GM23338 (cell line): Measurements from ENCODE around the gene CXCL16. TPM values are rescaled to one million over a fixed set of nuclear protein-coding genes. Genes with fewer than 3 reads are reported as not detected.

ENCODE experiments used
- ATAC-seq: fragments of 200-7000 bp; cut with Tn5 transposase; 3 replicates; pipeline ENCODE4 v1.9.1; 2020
- DNase-seq: peaks from one replicate; pipeline ENCODE4 v3.0.0-alpha.2; 2015; ENCODE audit warnings: low spot score
- H2AFZ ChIP-seq: fragments of 200-600 bp; sonication (generic); 2 replicates; pipeline ENCODE4 v1.8.0; 2016; ENCODE audit warnings: antibody characterized with exemption, mild to moderate bottlenecking, moderate library complexity
- H3F3A ChIP-seq: fragments of 200-600 bp; sonication (generic); replicated peaks from 2 replicates; pipeline ENCODE4 v1.8.0; 2017; ENCODE audit warnings: antibody characterized with exemption, mixed run types, low read depth
- H3K27ac ChIP-seq: fragments of 200-600 bp; sonication (generic); 2 replicates; pipeline ENCODE4 v1.6.1; 2016; ENCODE audit warnings: low read depth
- H3K27me3 ChIP-seq: fragments of 200-600 bp; sonication (generic); 2 replicates; pipeline ENCODE4 v1.8.0; 2016; ENCODE audit warnings: mild to moderate bottlenecking, mixed run types, moderate library complexity; ENCODE audit not compliant: insufficient read depth
- H3K36me3 ChIP-seq: fragments of 200-600 bp; sonication (generic); 2 replicates; pipeline ENCODE4 v1.8.0; 2016; ENCODE audit warnings: mild to moderate bottlenecking; ENCODE audit not compliant: insufficient read depth
- H3K4me1 ChIP-seq: fragments of 200-600 bp; sonication (generic); 2 replicates; pipeline ENCODE4 v1.8.0; 2016; ENCODE audit warnings: mild to moderate bottlenecking, moderate library complexity; ENCODE audit not compliant: insufficient read depth
- H3K4me2 ChIP-seq: fragments of 200-600 bp; sonication (generic); 2 replicates; pipeline ENCODE4 v1.7.1; 2017; ENCODE audit warnings: mixed run types
- H3K4me3 ChIP-seq: fragments of 200-600 bp; sonication (generic); 2 replicates; pipeline ENCODE4 v1.6.1; 2016; ENCODE audit warnings: mixed run types
- H3K79me2 ChIP-seq: fragments of 200-600 bp; sonication (generic); replicated peaks from 2 replicates; pipeline ENCODE4 v1.8.0; 2017; ENCODE audit warnings: mild to moderate bottlenecking; ENCODE audit not compliant: insufficient read depth
- H3K9me2 ChIP-seq: fragments of 200-600 bp; sonication (generic); 2 replicates; pipeline ENCODE4 v1.8.0; 2017; ENCODE audit not compliant: insufficient read depth
- H4K20me1 ChIP-seq: fragments of 200-600 bp; sonication (generic); replicated peaks from 2 replicates; pipeline ENCODE4 v1.8.0; 2017; ENCODE audit warnings: mild to moderate bottlenecking; ENCODE audit not compliant: insufficient read depth
- H3K27ac Mint-ChIP-seq: 2 replicates; pipeline ENCODE4 v1.8.0; 2020; ENCODE audit warnings: inconsistent platforms, mild to moderate bottlenecking, moderate library complexity, mixed read lengths
- H3K27me3 Mint-ChIP-seq: 3 replicates; pipeline ENCODE4 v1.8.0; 2022; ENCODE audit warnings: low read depth, mild to moderate bottlenecking, moderate library complexity, mixed read lengths, inconsistent platforms; ENCODE audit not compliant: insufficient read depth, poor library complexity
- H3K36me3 Mint-ChIP-seq: 3 replicates; pipeline ENCODE4 v1.8.0; 2021; ENCODE audit warnings: low read depth, mild to moderate bottlenecking, inconsistent platforms, moderate library complexity, mixed read lengths
- H3K4me1 Mint-ChIP-seq: 3 replicates; pipeline ENCODE4 v1.8.0; 2020; ENCODE audit warnings: mild to moderate bottlenecking, inconsistent platforms, mixed read lengths
- H3K4me3 Mint-ChIP-seq: 3 replicates; pipeline ENCODE4 v1.8.0; 2021; ENCODE audit warnings: moderate library complexity, mild to moderate bottlenecking, inconsistent platforms, mixed read lengths
- H3K9me3 Mint-ChIP-seq: 3 replicates; pipeline ENCODE4 v1.8.0; 2020; ENCODE audit warnings: moderate library complexity, mild to moderate bottlenecking, inconsistent platforms, mixed read lengths
- CREB1 ChIP-seq: fragments of 250-450 bp; sonication (Bioruptor Pico); IDR thresholded peaks from 2 replicates; pipeline ENCODE4 v1.5.0; 2020; ENCODE audit warnings: low read depth, mild to moderate bottlenecking, moderate library complexity
- ETS1 ChIP-seq: IDR thresholded peaks from 2 replicates; pipeline ENCODE4 v1.6.1; 2016; ENCODE audit warnings: antibody characterized with exemption
- EZH2 ChIP-seq: fragments of 200-600 bp; sonication (generic); IDR thresholded peaks from one replicate; pipeline ENCODE4 v1.8.0; 2017; ENCODE audit warnings: antibody characterized with exemption, mild to moderate bottlenecking, low read depth; ENCODE audit not compliant: unreplicated experiment
- EZH2phosphoT487 ChIP-seq: fragments of 200-600 bp; sonication (generic); IDR thresholded peaks from one replicate; pipeline ENCODE4 v1.8.1; 2018; ENCODE audit warnings: antibody characterized with exemption; ENCODE audit not compliant: unreplicated experiment
- JUNB ChIP-seq: IDR thresholded peaks from one replicate; pipeline ENCODE4 v1.6.1; 2016; ENCODE audit warnings: antibody characterized with exemption; ENCODE audit not compliant: unreplicated experiment
- NANOG ChIP-seq: IDR thresholded peaks from 2 replicates; pipeline ENCODE4 v1.6.1; 2016; ENCODE audit warnings: antibody characterized with exemption, borderline replicate concordance
- POLR2AphosphoS5 ChIP-seq: IDR thresholded peaks from 2 replicates; pipeline ENCODE4 v1.6.1; 2016; ENCODE audit warnings: antibody characterized with exemption, low read depth
- STAT1 ChIP-seq: IDR thresholded peaks from one replicate; pipeline ENCODE4 v1.6.1; 2016; ENCODE audit warnings: antibody characterized with exemption; ENCODE audit not compliant: unreplicated experiment
- ZNF114 ChIP-seq: fragments of 250-450 bp; sonication (Bioruptor Pico); IDR thresholded peaks from 2 replicates; pipeline ENCODE4 v1.5.0; 2020; ENCODE audit warnings: mild to moderate bottlenecking, moderate library complexity
- ZNF331 ChIP-seq: fragments of 250-450 bp; sonication (Bioruptor Pico); IDR thresholded peaks from 2 replicates; pipeline ENCODE4 v1.5.0; 2020; ENCODE audit warnings: low read depth, mild to moderate bottlenecking, moderate library complexity
- ZNF462 ChIP-seq: fragments of 250-450 bp; sonication (Bioruptor Pico); IDR thresholded peaks from 2 replicates; pipeline ENCODE4 v1.5.0; 2020; ENCODE audit warnings: mild to moderate bottlenecking, moderate library complexity
- polyA plus RNA-seq: library from polyadenylated mRNA; unstranded; fragments of >200 nt; fragmentation: Nextera tagmentation; extraction: Ambion mirVana; gene quantifications from 2 replicates; pipeline ENCODE4 v1.2.1, GENCODE V29; 2016
- total RNA-seq: library from RNA; depleted of rRNA; stranded (reverse); fragments of >200 nt; shearing (Covaris generic); gene quantifications from 2 replicates; pipeline ENCODE4 v1.2.3, GENCODE V29; 2014
- TF ChIP-seq, protein P1 (sequence below), 2 experiments: fragments of 200-600 bp in 1 of 2; sonication (generic) in 1 of 2; conservative IDR thresholded peaks; 2 replicates each; pipeline versions ENCODE4 v1.5.1 to v1.6.1; 2016 to 2017; ENCODE audit warnings: antibody characterized with exemption in 2 of 2, low read depth in 2 of 2, mild to moderate bottlenecking in 2 of 2, moderate library complexity in 1 of 2

The CXCL16 gene
- total and polyA plus RNA-seq, 2 experiments from 2014 or later = 4.0 to 4.1 TPM

DNA sequence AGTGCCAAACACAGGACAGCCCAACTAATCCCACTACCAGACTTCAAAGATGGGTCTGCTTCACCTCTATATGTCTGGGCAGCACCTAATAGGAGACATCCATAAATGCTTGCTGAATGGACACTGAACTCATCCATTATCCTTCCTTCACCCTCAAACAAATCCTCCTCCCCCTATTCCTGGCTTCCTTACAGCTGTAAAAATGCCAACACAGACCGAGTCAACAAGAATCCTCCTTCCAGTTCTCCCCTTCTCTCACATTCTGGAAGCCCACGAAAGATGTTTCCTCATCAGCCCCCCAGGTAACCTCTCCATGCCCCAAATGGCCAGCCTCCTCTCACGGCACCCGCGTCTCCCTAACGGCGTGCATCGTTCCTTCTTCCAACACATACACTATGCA, 48.0 kb downstream of the CXCL16 start (continued):
- TF ChIP-seq EZH2phosphoT487 (no peak), ETS1 (no peak), ZNF331 (CRISPR knock-in tag) (no peak), EZH2 (no peak), POLR2AphosphoS5 (no peak), NANOG (no peak)
- TF ChIP-seq, protein P1, sequence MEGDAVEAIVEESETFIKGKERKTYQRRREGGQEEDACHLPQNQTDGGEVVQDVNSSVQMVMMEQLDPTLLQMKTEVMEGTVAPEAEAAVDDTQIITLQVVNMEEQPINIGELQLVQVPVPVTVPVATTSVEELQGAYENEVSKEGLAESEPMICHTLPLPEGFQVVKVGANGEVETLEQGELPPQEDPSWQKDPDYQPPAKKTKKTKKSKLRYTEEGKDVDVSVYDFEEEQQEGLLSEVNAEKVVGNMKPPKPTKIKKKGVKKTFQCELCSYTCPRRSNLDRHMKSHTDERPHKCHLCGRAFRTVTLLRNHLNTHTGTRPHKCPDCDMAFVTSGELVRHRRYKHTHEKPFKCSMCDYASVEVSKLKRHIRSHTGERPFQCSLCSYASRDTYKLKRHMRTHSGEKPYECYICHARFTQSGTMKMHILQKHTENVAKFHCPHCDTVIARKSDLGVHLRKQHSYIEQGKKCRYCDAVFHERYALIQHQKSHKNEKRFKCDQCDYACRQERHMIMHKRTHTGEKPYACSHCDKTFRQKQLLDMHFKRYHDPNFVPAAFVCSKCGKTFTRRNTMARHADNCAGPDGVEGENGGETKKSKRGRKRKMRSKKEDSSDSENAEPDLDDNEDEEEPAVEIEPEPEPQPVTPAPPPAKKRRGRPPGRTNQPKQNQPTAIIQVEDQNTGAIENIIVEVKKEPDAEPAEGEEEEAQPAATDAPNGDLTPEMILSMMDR (conservative IDR thresholded peaks at IDR 0.05; ENCODE audit: low read depth in 2 of 2) = no peak

DNA sequence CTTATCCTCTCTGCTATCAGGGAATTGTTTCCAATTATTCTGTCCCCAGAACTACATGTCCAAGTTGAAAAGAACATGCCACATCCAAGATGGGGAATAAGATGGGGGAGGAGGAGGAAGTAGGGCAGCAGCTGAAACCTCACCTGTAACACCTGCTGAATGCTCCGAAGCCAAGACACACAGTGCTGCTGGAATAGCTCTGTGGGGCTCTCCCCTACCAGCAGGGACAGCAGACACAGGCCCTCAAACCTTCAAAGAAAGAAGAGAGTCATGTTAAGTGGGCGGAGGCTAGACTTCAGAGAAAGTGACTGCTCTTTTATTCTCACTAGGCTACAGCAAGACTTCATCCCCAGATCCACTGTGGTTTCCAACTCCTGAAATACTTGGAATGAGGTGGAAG, 49.0 kb downstream of the CXCL16 start:
- peaks cover 100% of the 10 kb centered on the region for H3K79me2 ChIP-seq
- no peak for DNase-seq
- peaks cover 62% of the 10 kb centered on the region for H3K36me3 Mint-ChIP-seq
- TF ChIP-seq NANOG (no peak), EZH2 (no peak), JUNB (no peak), EZH2phosphoT487 (no peak), STAT1 (no peak), ETS1 (no peak), ZNF462 (CRISPR knock-in tag) (no peak), ZNF331 (CRISPR knock-in tag) (no peak), ZNF114 (CRISPR knock-in tag) (no peak), POLR2AphosphoS5 (no peak), CREB1 (CRISPR knock-in tag) (no peak)
- TF ChIP-seq, protein P1 (conservative IDR thresholded peaks at IDR 0.05; ENCODE audit: low read depth in 2 of 2) = no peak

More for the DNA sequence above, 49.0 kb downstream of the CXCL16 start:
- Histone ChIP-seq H3K4me3 (no peak overlapping the region), H3K27me3 (no peaks in the 10 kb centered on the region), H3K4me1 (no peaks in the 10 kb centered on the region), H3F3A (0 out of 2 replicates have a peak, but pooled peaks cover 7% of the 10 kb centered on the region), H3K4me2 (no peak overlapping the region), H2AFZ (no peak overlapping the region), H4K20me1 (peaks cover 70% of the 10 kb centered on the region), H3K27ac (no peak overlapping the region), H3K9me2 (no peaks in the 10 kb centered on the region), H3K36me3 (peaks cover 43% of the 10 kb centered on the region)
- H3K27me3 Mint-ChIP-seq = peaks cover 6% of the 10 kb centered on the region
- ATAC-seq = no peak
- no peak overlapping the region for H3K27ac Mint-ChIP-seq
- no peaks in the 10 kb centered on the region for H3K9me3 Mint-ChIP-seq
- H3K4me1 Mint-ChIP-seq = no peaks in the 10 kb centered on the region
- no peak overlapping the region for H3K4me3 Mint-ChIP-seq
